Measurements from ENCODE around the gene C17orf75. TPM values are rescaled to one million over a fixed set of nuclear protein-coding genes. Genes with fewer than 3 reads are reported as not detected.

Gene C17orf75
- total RNA-seq, 2 donors from 2014 or later: 7.6 to 15.6 TPM

GRCh38 chr17:32345951-32346600 is 4.1 kb upstream of the C17orf75 start:
- ATAC-seq (no peak), DNase-seq (no peak)
- no peaks in the 10 kb centered on the region for H3K9me3 ChIP-seq
- no peaks in the 10 kb centered on the region for H3K36me3 ChIP-seq (replicated peaks in 1 of 2; ENCODE audit: insufficient read depth in 1 of 2, low read depth in 2 of 2)
- H3K4me3 ChIP-seq: no peak overlapping the region
- no peak overlapping the region for H3K27ac ChIP-seq
- H3K4me1 ChIP-seq: peaks cover 20% of the 10 kb centered on the region
- intact Hi-C loops (cut with DNase I): no loop called here
- TF ChIP-seq CTCF (IDR thresholded peaks at IDR 0.05): no peak
- TF ChIP-seq POLR2A (IDR thresholded peaks at IDR 0.05): no peak
- H3K27me3 ChIP-seq: no peaks in the 10 kb centered on the region
- WGBS, 2 donors: 78 to 86% methylated on average over 10 to 11 of the region's 11 CpGs

GRCh38 chr17:32342603-32343325 is 791 bp upstream of the C17orf75 start:
- no peaks in the 10 kb centered on the region for H3K27me3 ChIP-seq
- H3K9me3 ChIP-seq: no peaks in the 10 kb centered on the region
- 54 to 55% methylated on average over 14 of the region's 14 CpGs for WGBS, 2 donors
- peak overlapping the region in 3 of 4 donors; percentile 71 to 82 (median 76) for H3K27ac ChIP-seq
- H3K36me3 ChIP-seq (replicated peaks in 1 of 2; ENCODE audit: insufficient read depth in 1 of 2, low read depth in 2 of 2): no peaks in the 10 kb centered on the region
- TF ChIP-seq CTCF (IDR thresholded peaks at IDR 0.05): no peak
- no peak for TF ChIP-seq POLR2A (IDR thresholded peaks at IDR 0.05)
- DNase-seq (no peak), ATAC-seq (no peak)
- intact Hi-C loops (cut with DNase I): no loop called here
- H3K4me3 ChIP-seq: peak overlapping the region in 1 of 2 donors; percentile 42
- peaks cover 16% of the 10 kb centered on the region for H3K4me1 ChIP-seq

- TF ChIP-seq CTCF (IDR thresholded peaks at IDR 0.05) (peak in 3 of 7 experiments; percentile 18 to 33 (median 31)), POLR2A (IDR thresholded peaks at IDR 0.05) (no peak)
- ATAC-seq (peak; percentile 10), DNase-seq (peak in 2 of 4 donors; percentile 26 to 55)
- Histone ChIP-seq H3K27me3 (no peaks in the 10 kb centered on the region), H3K4me3 (peak overlapping the region in 1 of 2 donors; percentile 17), H3K4me1 (peaks cover 16% of the 10 kb centered on the region), H3K27ac (peak overlapping the region; percentile 37 to 82 (median 74)), H3K36me3 (replicated peaks in 1 of 2; ENCODE audit: insufficient read depth in 1 of 2, low read depth in 2 of 2) (no peaks in the 10 kb centered on the region), H3K9me3 (no peaks in the 10 kb centered on the region)
- intact Hi-C loops (cut with DNase I): no loop called here
- WGBS, 2 donors: 1 to 2% methylated on average over 13 of the region's 13 CpGs
Measured at GRCh38 chr17:32341141-32341856, 674 bp downstream of the C17orf75 start.

GRCh38 chr17:32335687-32336086 is 6.3 kb downstream of the C17orf75 start:
- intact Hi-C loops (cut with DNase I): no loop called here
- Histone ChIP-seq H3K27ac (no peak overlapping the region), H3K9me3 (no peaks in the 10 kb centered on the region), H3K4me1 (no peaks in the 10 kb centered on the region), H3K36me3 (replicated peaks in 1 of 2; ENCODE audit: insufficient read depth in 1 of 2, low read depth in 2 of 2) (peaks cover 0 to 4% of the 10 kb centered on the region in 2 donors), H3K27me3 (no peaks in the 10 kb centered on the region), H3K4me3 (no peak overlapping the region)
- TF ChIP-seq POLR2A (IDR thresholded peaks at IDR 0.05): no peak
- no peak for TF ChIP-seq CTCF (IDR thresholded peaks at IDR 0.05)
- WGBS, 2 donors: 84 to 91% methylated on average over 4 of the region's 4 CpGs
- DNase-seq (no peak), ATAC-seq (no peak)
